Measurements from ENCODE around the gene HIVEP3. TPM values are rescaled to one million over a fixed set of nuclear protein-coding genes. Genes with fewer than 3 reads are reported as not detected.

HIVEP3 gene
- total RNA-seq, 1 experiment from 2014 or later, result 3.1 TPM

DNA sequence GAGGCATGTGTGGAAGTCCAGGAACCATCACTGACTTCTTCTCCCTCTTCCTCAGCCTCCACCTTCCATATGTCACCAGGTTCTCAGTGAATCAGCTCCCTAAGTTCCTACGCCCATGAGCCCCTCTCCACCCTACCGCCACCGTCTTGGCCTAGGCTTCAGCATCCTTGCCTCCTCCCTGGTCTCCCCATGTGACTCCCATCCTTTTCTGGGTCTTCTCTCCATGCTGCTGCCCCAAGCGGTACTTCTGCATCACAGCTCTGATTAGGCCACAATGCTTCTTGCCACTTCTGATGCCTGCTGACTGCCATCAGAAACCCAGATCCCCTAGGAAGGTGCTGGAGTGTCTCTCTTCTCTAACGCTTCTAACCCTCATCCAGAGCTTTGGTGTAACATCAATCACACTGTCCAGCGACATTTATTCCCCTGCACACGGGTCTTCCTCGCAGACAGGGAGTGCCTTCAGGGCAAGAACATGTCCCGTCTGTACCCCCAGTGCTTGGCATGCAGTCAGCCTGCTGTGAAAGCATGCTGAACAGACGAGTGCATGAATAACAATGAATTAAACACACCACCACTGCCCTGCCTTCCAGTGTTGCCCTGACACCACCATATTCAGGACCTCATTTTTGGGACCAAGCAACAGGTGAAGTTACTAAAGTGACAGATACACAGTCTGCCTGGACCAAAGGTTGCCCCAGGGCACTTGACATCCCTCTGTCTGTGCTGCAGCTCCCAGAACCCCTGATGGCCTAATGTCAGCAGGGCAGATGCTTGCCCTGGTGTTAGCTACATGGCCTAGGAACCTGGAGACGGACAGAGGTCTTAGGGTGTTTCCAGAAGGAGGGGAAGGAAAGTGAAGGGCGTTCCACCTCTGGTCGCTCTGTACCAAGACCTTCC is 275.6 kb downstream of the HIVEP3 start:
- BruUV-seq (replicated peaks), result no TSS peak

DNA sequence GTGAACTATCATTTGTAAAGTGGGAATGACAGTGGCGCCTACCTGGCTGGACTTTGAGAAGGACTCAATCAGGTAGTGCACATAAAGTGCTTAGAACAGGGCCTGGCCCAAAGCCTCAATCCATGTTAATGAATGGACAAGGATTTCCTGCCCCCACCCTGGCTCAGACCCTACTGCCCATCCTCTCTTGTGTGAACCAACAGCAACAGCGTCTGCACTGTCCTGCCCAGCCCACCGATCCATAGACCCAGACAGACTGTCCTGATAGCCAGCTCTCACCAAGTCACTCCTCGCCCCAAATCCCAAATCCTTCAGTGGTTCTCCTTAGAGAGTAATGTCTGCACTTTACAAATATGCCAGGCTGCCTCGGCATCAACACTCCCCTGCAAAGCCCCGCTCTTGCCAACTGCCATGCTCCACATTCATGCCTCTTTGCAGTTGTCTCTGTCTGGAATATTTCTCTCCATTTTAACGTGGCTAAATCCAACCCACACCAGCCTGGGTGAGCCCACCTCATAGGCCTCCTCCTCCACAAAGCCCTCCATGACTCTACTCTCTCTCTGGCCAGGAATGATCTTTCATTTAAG is 276.7 kb downstream of the HIVEP3 start:
- intact Hi-C loops (cut with micrococcal nuclease; ENCODE audit: unreplicated experiment), result no loop called here
- no peaks in the 10 kb centered on the region for H3K36me3 ChIP-seq (ENCODE audit: insufficient read depth, low read length, poor library complexity, severe bottlenecking)
- no TSS peak for BruUV-seq (replicated peaks)
- TF ChIP-seq, protein P1, sequence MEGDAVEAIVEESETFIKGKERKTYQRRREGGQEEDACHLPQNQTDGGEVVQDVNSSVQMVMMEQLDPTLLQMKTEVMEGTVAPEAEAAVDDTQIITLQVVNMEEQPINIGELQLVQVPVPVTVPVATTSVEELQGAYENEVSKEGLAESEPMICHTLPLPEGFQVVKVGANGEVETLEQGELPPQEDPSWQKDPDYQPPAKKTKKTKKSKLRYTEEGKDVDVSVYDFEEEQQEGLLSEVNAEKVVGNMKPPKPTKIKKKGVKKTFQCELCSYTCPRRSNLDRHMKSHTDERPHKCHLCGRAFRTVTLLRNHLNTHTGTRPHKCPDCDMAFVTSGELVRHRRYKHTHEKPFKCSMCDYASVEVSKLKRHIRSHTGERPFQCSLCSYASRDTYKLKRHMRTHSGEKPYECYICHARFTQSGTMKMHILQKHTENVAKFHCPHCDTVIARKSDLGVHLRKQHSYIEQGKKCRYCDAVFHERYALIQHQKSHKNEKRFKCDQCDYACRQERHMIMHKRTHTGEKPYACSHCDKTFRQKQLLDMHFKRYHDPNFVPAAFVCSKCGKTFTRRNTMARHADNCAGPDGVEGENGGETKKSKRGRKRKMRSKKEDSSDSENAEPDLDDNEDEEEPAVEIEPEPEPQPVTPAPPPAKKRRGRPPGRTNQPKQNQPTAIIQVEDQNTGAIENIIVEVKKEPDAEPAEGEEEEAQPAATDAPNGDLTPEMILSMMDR (conservative IDR thresholded peaks at IDR 0.05; ENCODE audit: low read depth, low read length), result no peak
- TF ChIP-seq EZH2 (IDR thresholded peaks at IDR 0.05; ENCODE audit: borderline replicate concordance, low read depth, low read length, poor library complexity, severe bottlenecking), result no peak
- no peak overlapping the region for H3K27ac ChIP-seq (ENCODE audit: low read depth, low read length, poor library complexity, severe bottlenecking)
- POLR2A ChIA-PET (ENCODE audit: low non-redundant PET), result no interaction called here
- no peak for DNase-seq (ENCODE audit: low spot score)
- no peak overlapping the region for H3K4me3 ChIP-seq (ENCODE audit: low read depth, low read length, poor library complexity, severe bottlenecking)
- no peaks in the 10 kb centered on the region for H3K9me3 ChIP-seq (ENCODE audit: low read depth, low read length, poor library complexity, severe bottlenecking)
- peaks cover 12% of the 10 kb centered on the region for H3K4me1 ChIP-seq (ENCODE audit: insufficient read depth, low read length, poor library complexity, severe bottlenecking)
- CTCF ChIA-PET, result no interaction called here
- H3K27me3 ChIP-seq (replicated peaks; ENCODE audit: insufficient read depth, low read depth, low read length, poor library complexity), result no peaks in the 10 kb centered on the region

More for the DNA sequence above, 275.6 kb downstream of the HIVEP3 start:
- no peak overlapping the region for H3K4me3 ChIP-seq (ENCODE audit: low read depth, low read length, poor library complexity, severe bottlenecking)
- ChIA-PET POLR2A (ENCODE audit: low non-redundant PET) (no interaction called here), CTCF (no interaction called here)
- no peaks in the 10 kb centered on the region for H3K9me3 ChIP-seq (ENCODE audit: low read depth, low read length, poor library complexity, severe bottlenecking)
- intact Hi-C loops (cut with micrococcal nuclease; ENCODE audit: unreplicated experiment), result no loop called here
- DNase-seq (ENCODE audit: low spot score), result no peak
- TF ChIP-seq EZH2 (IDR thresholded peaks at IDR 0.05; ENCODE audit: borderline replicate concordance, low read depth, low read length, poor library complexity, severe bottlenecking), result no peak
- TF ChIP-seq, protein P1 (conservative IDR thresholded peaks at IDR 0.05; ENCODE audit: low read depth, low read length), result no peak
- no peaks in the 10 kb centered on the region for H3K27me3 ChIP-seq (replicated peaks; ENCODE audit: insufficient read depth, low read depth, low read length, poor library complexity)
- no peaks in the 10 kb centered on the region for H3K36me3 ChIP-seq (ENCODE audit: insufficient read depth, low read length, poor library complexity, severe bottlenecking)
- H3K27ac ChIP-seq (ENCODE audit: low read depth, low read length, poor library complexity, severe bottlenecking), result no peak overlapping the region
- peaks cover 12% of the 10 kb centered on the region for H3K4me1 ChIP-seq (ENCODE audit: insufficient read depth, low read length, poor library complexity, severe bottlenecking)

DNA sequence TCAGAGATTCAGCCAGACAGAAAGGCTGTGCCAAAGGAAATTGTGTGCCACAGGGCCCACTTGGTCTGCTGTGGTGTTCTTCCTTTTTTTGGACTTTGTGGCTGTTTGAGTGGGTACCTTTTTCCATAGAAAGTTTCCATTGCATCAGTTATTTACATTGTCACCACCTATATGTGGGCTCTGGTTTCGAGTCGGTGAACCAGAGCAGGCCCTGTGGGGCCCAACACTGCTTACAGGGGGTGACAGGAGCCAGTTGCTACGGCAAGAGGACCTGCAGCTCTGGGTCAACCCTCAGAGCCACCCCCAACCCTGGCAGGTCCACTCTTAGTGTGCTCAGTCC is 277.3 kb downstream of the HIVEP3 start:
- no peaks in the 10 kb centered on the region for H3K9me3 ChIP-seq (ENCODE audit: low read depth, low read length, poor library complexity, severe bottlenecking)
- H3K36me3 ChIP-seq (ENCODE audit: insufficient read depth, low read length, poor library complexity, severe bottlenecking), result no peaks in the 10 kb centered on the region
- H3K27ac ChIP-seq (ENCODE audit: low read depth, low read length, poor library complexity, severe bottlenecking), result no peak overlapping the region
- intact Hi-C loops (cut with micrococcal nuclease; ENCODE audit: unreplicated experiment), result no loop called here
- BruUV-seq (replicated peaks), result no TSS peak
- CTCF ChIA-PET, result no interaction called here
- no peak for DNase-seq (ENCODE audit: low spot score)
- POLR2A ChIA-PET (ENCODE audit: low non-redundant PET), result no interaction called here
- TF ChIP-seq, protein P1 (conservative IDR thresholded peaks at IDR 0.05; ENCODE audit: low read depth, low read length), result no peak
- no peak for TF ChIP-seq EZH2 (IDR thresholded peaks at IDR 0.05; ENCODE audit: borderline replicate concordance, low read depth, low read length, poor library complexity, severe bottlenecking)
- H3K4me1 ChIP-seq (ENCODE audit: insufficient read depth, low read length, poor library complexity, severe bottlenecking), result peaks cover 12% of the 10 kb centered on the region
- H3K4me3 ChIP-seq (ENCODE audit: low read depth, low read length, poor library complexity, severe bottlenecking), result no peak overlapping the region
- H3K27me3 ChIP-seq (replicated peaks; ENCODE audit: insufficient read depth, low read depth, low read length, poor library complexity), result no peaks in the 10 kb centered on the region
